ENCODE measurements around the gene UBQLN3. TPM values are rescaled to one million over a fixed set of nuclear protein-coding genes. Genes with fewer than 3 reads are reported as not detected.

The UBQLN3 gene
- total RNA-seq, 1 donor from 2014 or later: not detected

DNA sequence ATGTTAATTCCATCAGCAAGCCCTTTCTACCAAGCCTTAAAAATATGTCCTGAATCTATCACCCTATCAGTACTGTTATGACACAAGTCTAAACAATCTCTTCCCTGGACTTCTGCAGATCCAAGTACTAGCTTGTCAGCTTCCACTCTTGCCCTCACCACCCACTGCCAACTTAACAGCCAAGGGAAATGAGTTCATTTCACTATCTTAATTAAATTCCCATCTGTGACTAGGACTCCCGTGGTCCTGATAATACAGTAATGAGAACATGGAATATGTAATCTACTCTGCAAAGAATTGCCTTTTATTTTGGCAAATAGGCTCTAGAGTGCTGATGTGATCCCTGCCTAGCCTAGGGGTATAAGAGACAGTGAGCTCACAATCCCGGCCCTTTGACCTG is 10.1 kb downstream of the UBQLN3 start:
- TF ChIP-seq CTCF (IDR thresholded peaks at IDR 0.05; ENCODE audit: unreplicated experiment): no peak
- no peaks in the 10 kb centered on the region for H3K27me3 Mint-ChIP-seq
- H3K9me3 Mint-ChIP-seq (ENCODE audit: low read depth): no peaks in the 10 kb centered on the region
- H3K4me3 Mint-ChIP-seq (ENCODE audit: low read depth): no peak overlapping the region
- no peak overlapping the region for H3K27ac Mint-ChIP-seq
- no peaks in the 10 kb centered on the region for H3K36me3 Mint-ChIP-seq (ENCODE audit: insufficient read depth)
- H3K4me1 Mint-ChIP-seq (ENCODE audit: low read depth): no peaks in the 10 kb centered on the region
- DNase-seq (ENCODE audit: low spot score, unreplicated experiment): no peak

- no peak overlapping the region for H3K4me3 Mint-ChIP-seq (ENCODE audit: low read depth)
- H3K27me3 Mint-ChIP-seq: no peaks in the 10 kb centered on the region
- DNase-seq (ENCODE audit: low spot score, unreplicated experiment): no peak
- H3K36me3 Mint-ChIP-seq (ENCODE audit: insufficient read depth): no peaks in the 10 kb centered on the region
- H3K27ac Mint-ChIP-seq: no peak overlapping the region
- H3K4me1 Mint-ChIP-seq (ENCODE audit: low read depth): no peaks in the 10 kb centered on the region
- no peaks in the 10 kb centered on the region for H3K9me3 Mint-ChIP-seq (ENCODE audit: low read depth)
- TF ChIP-seq CTCF (IDR thresholded peaks at IDR 0.05; ENCODE audit: unreplicated experiment): no peak
Measured at GRCh38 chr11:5489576-5490357, 20.0 kb downstream of the UBQLN3 start.

GRCh38 chr11:5488798-5489399 is 20.9 kb downstream of the UBQLN3 start:
- H3K9me3 Mint-ChIP-seq (ENCODE audit: low read depth): no peaks in the 10 kb centered on the region
- TF ChIP-seq CTCF (IDR thresholded peaks at IDR 0.05; ENCODE audit: unreplicated experiment): no peak
- H3K27ac Mint-ChIP-seq: no peak overlapping the region
- H3K36me3 Mint-ChIP-seq (ENCODE audit: insufficient read depth): no peaks in the 10 kb centered on the region
- no peak overlapping the region for H3K4me3 Mint-ChIP-seq (ENCODE audit: low read depth)
- H3K4me1 Mint-ChIP-seq (ENCODE audit: low read depth): no peaks in the 10 kb centered on the region
- no peaks in the 10 kb centered on the region for H3K27me3 Mint-ChIP-seq
- no peak for DNase-seq (ENCODE audit: low spot score, unreplicated experiment)

DNA sequence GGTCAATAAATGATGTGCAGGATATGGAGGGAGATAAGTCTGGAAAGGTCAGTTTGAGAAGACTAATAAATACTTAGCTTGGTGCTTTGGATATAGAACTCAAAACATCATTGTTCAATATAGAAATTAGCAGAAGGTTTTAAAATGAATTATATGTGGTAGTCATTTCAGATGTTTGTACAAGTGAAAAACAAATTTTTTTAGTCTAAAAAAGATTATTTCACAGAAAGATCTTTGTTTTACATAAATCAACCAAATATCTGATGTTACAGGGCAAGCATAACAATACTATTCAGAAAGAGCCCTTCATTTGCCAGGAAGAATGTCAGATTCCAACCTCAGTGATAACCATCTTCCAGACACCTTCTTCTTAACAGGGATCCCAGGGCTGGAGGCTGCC is 21.4 kb downstream of the UBQLN3 start, which contains the start of gene OR52D1:
TSS of gene OR52D1 (plus strand) at position 301 of the 400 bp plus-strand sequence. CDS start at position 323, 22 bp downstream.
- DNase-seq (ENCODE audit: low spot score, unreplicated experiment): no peak
- no peaks in the 10 kb centered on the region for H3K36me3 Mint-ChIP-seq (ENCODE audit: insufficient read depth)
- no peak within 1 kb of the TSS for H3K4me3 Mint-ChIP-seq (ENCODE audit: low read depth)
- H3K9me3 Mint-ChIP-seq (ENCODE audit: low read depth): no peaks in the 10 kb centered on the region
- no peak within 1 kb of the TSS for H3K27ac Mint-ChIP-seq
- TF ChIP-seq CTCF (IDR thresholded peaks at IDR 0.05; ENCODE audit: unreplicated experiment): no peak
- no peaks in the 10 kb centered on the region for H3K27me3 Mint-ChIP-seq
- H3K4me1 Mint-ChIP-seq (ENCODE audit: low read depth): no peaks in the 10 kb centered on the region

- DNase-seq (ENCODE audit: low spot score, unreplicated experiment): no peak
- no peaks in the 10 kb centered on the region for H3K36me3 Mint-ChIP-seq (ENCODE audit: insufficient read depth)
- H3K27me3 Mint-ChIP-seq: no peaks in the 10 kb centered on the region
- no peak overlapping the region for H3K27ac Mint-ChIP-seq
- H3K4me3 Mint-ChIP-seq (ENCODE audit: low read depth): no peak overlapping the region
- H3K9me3 Mint-ChIP-seq (ENCODE audit: low read depth): no peaks in the 10 kb centered on the region
- TF ChIP-seq CTCF (IDR thresholded peaks at IDR 0.05; ENCODE audit: unreplicated experiment): no peak
- H3K4me1 Mint-ChIP-seq (ENCODE audit: low read depth): no peaks in the 10 kb centered on the region
Measured at GRCh38 chr11:5486421-5486820, 23.3 kb downstream of the UBQLN3 start.

Data from progenitor cell of endocrine pancreas (in vitro differentiated cells).